Measurements from ENCODE around the gene CUEDC1.

DNA sequence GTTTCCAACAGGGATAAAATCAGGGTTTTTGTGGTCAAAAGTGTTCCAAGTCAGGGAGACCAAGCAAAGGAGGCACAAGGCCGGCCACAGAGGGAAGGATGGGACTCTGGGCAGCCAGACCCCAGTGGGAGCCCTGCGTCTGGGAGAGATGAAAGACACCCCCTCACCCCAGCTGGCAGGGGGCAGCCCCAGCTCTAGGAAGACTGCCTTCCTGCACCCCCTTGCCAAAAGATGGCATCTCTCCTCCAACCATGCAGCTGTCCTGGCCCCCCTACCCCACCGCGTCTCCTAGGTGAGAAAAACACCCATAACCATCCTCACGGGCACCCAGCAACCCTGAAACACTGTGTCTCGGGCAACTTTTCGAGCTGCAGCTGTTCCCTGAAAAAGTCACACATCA, 51.3 kb downstream of the CUEDC1 start:
- TF ChIP-seq EP300 (IDR thresholded peaks at IDR 0.05) (no peak), POLR2AphosphoS5 (IDR thresholded peaks at IDR 0.05) (no peak), CTCF (IDR thresholded peaks at IDR 0.05) (no peak)
